Esophagus (tissue), 2 donors: ENCODE measurements around the gene TSPAN9. TPM values are rescaled to one million over a fixed set of nuclear protein-coding genes. Genes with fewer than 3 reads are reported as not detected.

ENCODE experiments used
- H3K27ac ChIP-seq, 2 donors: one replicate each; pipeline ENCODE4 v1.5.1; 2013; ENCODE audit warnings: low read depth in 2 of 2, mild to moderate bottlenecking in 2 of 2, inconsistent platforms in 1 of 2, low read length in 1 of 2, moderate library complexity in 1 of 2
- H3K27me3 ChIP-seq, 2 donors: one replicate each; pipeline ENCODE4 v1.6.1; 2013; ENCODE audit warnings: low read length in 2 of 2, control low read depth in 1 of 2, mild to moderate bottlenecking in 1 of 2; ENCODE audit not compliant: insufficient read depth in 2 of 2, control insufficient read depth in 1 of 2
- H3K36me3 ChIP-seq, 2 donors: one replicate each; pipeline ENCODE4 v1.6.1; 2013; ENCODE audit warnings: low read length in 1 of 2; ENCODE audit not compliant: control insufficient read depth in 2 of 2, insufficient read depth in 2 of 2
- H3K4me1 ChIP-seq, 2 donors: one replicate each; pipeline ENCODE4 v1.6.1; 2013; ENCODE audit warnings: low read length in 1 of 2; ENCODE audit not compliant: control insufficient read depth in 2 of 2, insufficient read depth in 2 of 2
- H3K4me3 ChIP-seq, 2 donors: one replicate each; pipeline ENCODE4 v1.5.1; 2013; ENCODE audit warnings: low read length in 2 of 2, mild to moderate bottlenecking in 2 of 2, low read depth in 1 of 2, moderate library complexity in 1 of 2
- H3K9me3 ChIP-seq, 2 donors: one replicate each; pipeline ENCODE4 v1.6.1; 2013; ENCODE audit warnings: mild to moderate bottlenecking in 2 of 2, low read depth in 1 of 2, low read length in 1 of 2, moderate library complexity in 1 of 2; ENCODE audit not compliant: control insufficient read depth in 2 of 2, insufficient read depth in 1 of 2
- WGBS, 2 donors: extraction: QIAGEN DNeasy Blood & Tissue Kit; methylation state at CpG; one replicate each; pipeline ENCODE4 v1.1.7; 2013; 5-methylcytosine and 5-hydroxymethylcytosine counted together
- polyA plus RNA-seq, 2 donors: library from polyadenylated mRNA; stranded (reverse); fragments of 200-250 nt; gene quantifications; one replicate each; pipeline ENCODE4 v1.2.3, GENCODE V29; 2013
- donor health status: healthy with polysubstance abuse.
- donor health status: Bipolar disorder and iron deficiency.

The TSPAN9 gene
- polyA plus RNA-seq, 2 donors: 8.2 to 9.2 TPM

GRCh38 chr12:3091382-3092241, 14.4 kb downstream of the TSPAN9 start:
- Histone ChIP-seq H3K4me3 (no peak overlapping the region), H3K36me3 (peaks cover 0 to 6% of the 10 kb centered on the region in 2 donors), H3K27me3 (no peaks in the 10 kb centered on the region), H3K4me1 (peaks cover 0 to 3% of the 10 kb centered on the region in 2 donors), H3K9me3 (no peaks in the 10 kb centered on the region), H3K27ac (no peak overlapping the region)
- WGBS, 2 donors: 81 to 83% methylated on average over 8 of the region's 8 CpGs

GRCh38 chr12:3092764-3093163, 15.6 kb downstream of the TSPAN9 start:
- Histone ChIP-seq H3K9me3 (no peaks in the 10 kb centered on the region), H3K27ac (no peak overlapping the region), H3K4me1 (peaks cover 3 to 5% of the 10 kb centered on the region in 2 donors), H3K27me3 (no peaks in the 10 kb centered on the region), H3K36me3 (peaks cover 0 to 6% of the 10 kb centered on the region in 2 donors), H3K4me3 (no peak overlapping the region)
- WGBS, 2 donors: 87 to 88% methylated on average over 10 of the region's 10 CpGs

- H3K4me3 ChIP-seq: no peak overlapping the region
- peaks cover 4 to 12% of the 10 kb centered on the region in 2 donors for H3K4me1 ChIP-seq
- peak overlapping the region; percentile 7 to 47 for H3K27ac ChIP-seq
- 39 to 46% methylated on average over 10 of the region's 10 CpGs for WGBS, 2 donors
- no peaks in the 10 kb centered on the region for H3K9me3 ChIP-seq
- H3K27me3 ChIP-seq: no peaks in the 10 kb centered on the region
- peaks cover 0 to 3% of the 10 kb centered on the region in 2 donors for H3K36me3 ChIP-seq
Measured at GRCh38 chr12:3097186-3097804, 20.1 kb downstream of the TSPAN9 start.

- Histone ChIP-seq H3K27ac (peak overlapping the region in 1 of 2 donors; percentile 36), H3K36me3 (no peaks in the 10 kb centered on the region), H3K4me3 (no peak overlapping the region), H3K27me3 (no peaks in the 10 kb centered on the region), H3K9me3 (no peaks in the 10 kb centered on the region), H3K4me1 (peaks cover 4 to 13% of the 10 kb centered on the region in 2 donors)
- 40 to 45% methylated on average over 9 of the region's 9 CpGs for WGBS, 2 donors
Measured at GRCh38 chr12:3097836-3098235, 20.7 kb downstream of the TSPAN9 start.

GRCh38 chr12:3098436-3098835, 21.3 kb downstream of the TSPAN9 start:
- Histone ChIP-seq H3K4me1 (peaks cover 4 to 17% of the 10 kb centered on the region in 2 donors), H3K27ac (peak overlapping the region in 1 of 2 donors; percentile 26), H3K36me3 (no peaks in the 10 kb centered on the region), H3K9me3 (no peaks in the 10 kb centered on the region), H3K4me3 (no peak overlapping the region), H3K27me3 (no peaks in the 10 kb centered on the region)
- WGBS, 2 donors: 69 to 75% methylated on average over 5 of the region's 5 CpGs

GRCh38 chr12:3099146-3099545, 22.0 kb downstream of the TSPAN9 start:
- 95 to 97% methylated on average over 3 of the region's 3 CpGs for WGBS, 2 donors
- H3K4me1 ChIP-seq: peaks cover 4 to 21% of the 10 kb centered on the region in 2 donors
- H3K27ac ChIP-seq: no peak overlapping the region
- no peaks in the 10 kb centered on the region for H3K36me3 ChIP-seq
- H3K27me3 ChIP-seq: no peaks in the 10 kb centered on the region
- H3K4me3 ChIP-seq: no peak overlapping the region
- no peaks in the 10 kb centered on the region for H3K9me3 ChIP-seq

GRCh38 chr12:3101309-3102024, 24.3 kb downstream of the TSPAN9 start:
- no peak overlapping the region for H3K27ac ChIP-seq
- no peaks in the 10 kb centered on the region for H3K36me3 ChIP-seq
- WGBS, 2 donors: 59 to 71% methylated on average over 10 of the region's 10 CpGs
- H3K9me3 ChIP-seq: no peaks in the 10 kb centered on the region
- peaks cover 8 to 26% of the 10 kb centered on the region in 2 donors for H3K4me1 ChIP-seq
- no peak overlapping the region for H3K4me3 ChIP-seq
- no peaks in the 10 kb centered on the region for H3K27me3 ChIP-seq

- peaks cover 4 to 21% of the 10 kb centered on the region in 2 donors for H3K4me1 ChIP-seq
- no peaks in the 10 kb centered on the region for H3K36me3 ChIP-seq
- WGBS, 2 donors: 73% methylated on average over 8 of the region's 8 CpGs
- no peaks in the 10 kb centered on the region for H3K9me3 ChIP-seq
- no peak overlapping the region for H3K27ac ChIP-seq
- H3K4me3 ChIP-seq: no peak overlapping the region
- no peaks in the 10 kb centered on the region for H3K27me3 ChIP-seq
Measured at GRCh38 chr12:3102771-3103410, 25.7 kb downstream of the TSPAN9 start.

- no peak overlapping the region for H3K4me3 ChIP-seq
- no peaks in the 10 kb centered on the region for H3K27me3 ChIP-seq
- 79 to 84% methylated on average over 7 of the region's 7 CpGs for WGBS, 2 donors
- no peaks in the 10 kb centered on the region for H3K36me3 ChIP-seq
- peaks cover 4 to 20% of the 10 kb centered on the region in 2 donors for H3K4me1 ChIP-seq
- no peak overlapping the region for H3K27ac ChIP-seq
- no peaks in the 10 kb centered on the region for H3K9me3 ChIP-seq
Measured at GRCh38 chr12:3103806-3104205, 26.6 kb downstream of the TSPAN9 start.
